HG03135 (cell line): ENCODE results near the gene ZNF467.

Source experiments
- ATAC-seq: cut with Tn5 transposase; IDR thresholded peaks from one replicate; pipeline ENCODE4 v1.9.1; 2021; ENCODE audit warnings: mild to moderate bottlenecking, moderate library complexity; ENCODE audit not compliant: unreplicated experiment

ZNF467 gene

GRCh38 chr7:149716007-149716931 is 57.1 kb downstream of the ZNF467 start:
- ATAC-seq: no peak

- no peak for ATAC-seq
Measured at GRCh38 chr7:149715476-149715875, 57.9 kb downstream of the ZNF467 start.

GRCh38 chr7:149714910-149715471 is 58.4 kb downstream of the ZNF467 start:
- peak; percentile 21 for ATAC-seq
